ENCODE results near the gene NCL.

DNA sequence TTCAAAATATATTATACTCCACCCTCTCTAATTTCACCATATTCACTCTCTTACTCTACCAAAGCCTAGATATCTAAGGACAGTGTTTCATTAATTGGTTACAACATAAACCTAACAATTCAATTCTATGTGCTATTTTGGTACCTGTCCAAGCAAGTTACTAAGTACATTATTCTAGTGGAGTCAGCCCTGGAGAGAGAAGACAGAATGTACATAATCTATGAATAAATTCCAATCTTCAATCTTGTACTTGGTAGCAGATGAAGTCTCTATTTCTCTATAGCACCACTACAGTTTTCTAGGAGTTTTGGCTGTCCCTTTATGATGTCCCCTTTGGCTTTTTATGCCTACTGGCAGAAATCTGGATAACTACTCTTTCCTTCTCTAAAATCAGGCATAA lies 38.3 kb upstream of the NCL start:
- TF ChIP-seq, protein P1, sequence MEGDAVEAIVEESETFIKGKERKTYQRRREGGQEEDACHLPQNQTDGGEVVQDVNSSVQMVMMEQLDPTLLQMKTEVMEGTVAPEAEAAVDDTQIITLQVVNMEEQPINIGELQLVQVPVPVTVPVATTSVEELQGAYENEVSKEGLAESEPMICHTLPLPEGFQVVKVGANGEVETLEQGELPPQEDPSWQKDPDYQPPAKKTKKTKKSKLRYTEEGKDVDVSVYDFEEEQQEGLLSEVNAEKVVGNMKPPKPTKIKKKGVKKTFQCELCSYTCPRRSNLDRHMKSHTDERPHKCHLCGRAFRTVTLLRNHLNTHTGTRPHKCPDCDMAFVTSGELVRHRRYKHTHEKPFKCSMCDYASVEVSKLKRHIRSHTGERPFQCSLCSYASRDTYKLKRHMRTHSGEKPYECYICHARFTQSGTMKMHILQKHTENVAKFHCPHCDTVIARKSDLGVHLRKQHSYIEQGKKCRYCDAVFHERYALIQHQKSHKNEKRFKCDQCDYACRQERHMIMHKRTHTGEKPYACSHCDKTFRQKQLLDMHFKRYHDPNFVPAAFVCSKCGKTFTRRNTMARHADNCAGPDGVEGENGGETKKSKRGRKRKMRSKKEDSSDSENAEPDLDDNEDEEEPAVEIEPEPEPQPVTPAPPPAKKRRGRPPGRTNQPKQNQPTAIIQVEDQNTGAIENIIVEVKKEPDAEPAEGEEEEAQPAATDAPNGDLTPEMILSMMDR (conservative IDR thresholded peaks at IDR 0.05; ENCODE audit: low read depth, low read length), result no peak
- TF ChIP-seq SMC3 (IDR thresholded peaks at IDR 0.05; ENCODE audit: low read depth, low read length) (no peak), POLR2A (IDR thresholded peaks at IDR 0.05; ENCODE audit: low read depth, low read length) (no peak), MAZ (IDR thresholded peaks at IDR 0.05; ENCODE audit: borderline replicate concordance, low read depth, low read length) (no peak), BHLHE40 (IDR thresholded peaks at IDR 0.05; ENCODE audit: low read depth, low read length) (no peak), RAD21 (IDR thresholded peaks at IDR 0.05; ENCODE audit: low read length) (no peak), CHD1 (IDR thresholded peaks at IDR 0.05; ENCODE audit: low read depth, low read length) (no peak), MXI1 (IDR thresholded peaks at IDR 0.05; ENCODE audit: borderline replicate concordance, low read depth, low read length) (no peak), RFX5 (IDR thresholded peaks at IDR 0.05; ENCODE audit: low read depth, low read length) (no peak), RCOR1 (IDR thresholded peaks at IDR 0.05; ENCODE audit: insufficient replicate concordance, low read length) (no peak)
